Kidney epithelial cell (primary cell): ENCODE results near the gene RNU6-8. TPM values are rescaled to one million over a fixed set of nuclear protein-coding genes. Genes with fewer than 3 reads are reported as not detected.
A peak's percentile ranks its signal among the peaks of the same experiment; 100 is the strongest.

Experiments
- DNase-seq: peaks from one replicate; pipeline ENCODE4 v3.0.0-alpha.2; 2010; ENCODE audit warnings: low read depth
- H3K27me3 ChIP-seq: 2 replicates; pipeline ENCODE4 v1.6.0; 2011; ENCODE audit warnings: low read length; ENCODE audit not compliant: control insufficient read depth, insufficient read depth
- H3K36me3 ChIP-seq: 2 replicates; pipeline ENCODE4 v1.5.1; 2011; ENCODE audit warnings: low read length; ENCODE audit not compliant: control insufficient read depth, insufficient read depth
- H3K4me3 ChIP-seq: 2 replicates; pipeline ENCODE4 v1.5.1; 2011; ENCODE audit warnings: low read depth, mild to moderate bottlenecking, control low read depth, low read length
- CTCF ChIP-seq: IDR thresholded peaks from 2 replicates; pipeline ENCODE4 v1.5.1; 2011; ENCODE audit warnings: mild to moderate bottlenecking, moderate library complexity, low read length, control low read depth, inconsistent platforms; ENCODE audit not compliant: insufficient read depth, poor library complexity, severe bottlenecking
- total RNA-seq: library from RNA; depleted of rRNA; stranded (reverse); fragments of >200 nt; gene quantifications from 2 replicates; pipeline ENCODE4 v1.2.3, GENCODE V29; 2015

The RNU6-8 gene
- total RNA-seq, 1 donor from 2014 or later, result not detected

- no peaks in the 10 kb centered on the region for H3K36me3 ChIP-seq
- H3K4me3 ChIP-seq, result no peak overlapping the region
- TF ChIP-seq CTCF, result no peak
- DNase-seq, result no peak
- no peaks in the 10 kb centered on the region for H3K27me3 ChIP-seq
Observed at GRCh38 chr14:32230181-32230580, 27.1 kb upstream of the RNU6-8 start.

- Histone ChIP-seq H3K36me3 (no peaks in the 10 kb centered on the region), H3K27me3 (no peaks in the 10 kb centered on the region), H3K4me3 (no peak overlapping the region)
- TF ChIP-seq CTCF, result no peak
- DNase-seq, result no peak
Observed at GRCh38 chr14:32226056-32226455, 23.0 kb upstream of the RNU6-8 start.

- TF ChIP-seq CTCF, result no peak
- no peak for DNase-seq
- Histone ChIP-seq H3K4me3 (no peak overlapping the region), H3K36me3 (no peaks in the 10 kb centered on the region), H3K27me3 (no peaks in the 10 kb centered on the region)
Observed at GRCh38 chr14:32225378-32225920, 22.4 kb upstream of the RNU6-8 start.

- TF ChIP-seq CTCF, result peak; percentile 76
Observed at GRCh38 chr14:32224737-32225377, 21.8 kb upstream of the RNU6-8 start.

GRCh38 chr14:32217301-32217700 is 14.2 kb upstream of the RNU6-8 start:
- DNase-seq, result no peak
- TF ChIP-seq CTCF, result no peak
- Histone ChIP-seq H3K36me3 (no peaks in the 10 kb centered on the region), H3K27me3 (no peaks in the 10 kb centered on the region), H3K4me3 (no peak overlapping the region)

More at GRCh38 chr14:32224737-32225377, 21.8 kb upstream of the RNU6-8 start:
- Histone ChIP-seq H3K27me3 (no peaks in the 10 kb centered on the region), H3K36me3 (no peaks in the 10 kb centered on the region), H3K4me3 (no peak overlapping the region)
- DNase-seq, result peak; percentile 47

- no peak overlapping the region for H3K4me3 ChIP-seq
- H3K27me3 ChIP-seq, result no peaks in the 10 kb centered on the region
- no peak for DNase-seq
- no peaks in the 10 kb centered on the region for H3K36me3 ChIP-seq
- TF ChIP-seq CTCF, result no peak
Observed at GRCh38 chr14:32212833-32213232, 9.8 kb upstream of the RNU6-8 start.
